Measurements from ENCODE around the gene NUP35. TPM values are rescaled to one million over a fixed set of nuclear protein-coding genes. Genes with fewer than 3 reads are reported as not detected.

Gene NUP35
- total RNA-seq, 3 donors from 2014 or later = 11.5 to 32.8 (median 29.5) TPM

DNA sequence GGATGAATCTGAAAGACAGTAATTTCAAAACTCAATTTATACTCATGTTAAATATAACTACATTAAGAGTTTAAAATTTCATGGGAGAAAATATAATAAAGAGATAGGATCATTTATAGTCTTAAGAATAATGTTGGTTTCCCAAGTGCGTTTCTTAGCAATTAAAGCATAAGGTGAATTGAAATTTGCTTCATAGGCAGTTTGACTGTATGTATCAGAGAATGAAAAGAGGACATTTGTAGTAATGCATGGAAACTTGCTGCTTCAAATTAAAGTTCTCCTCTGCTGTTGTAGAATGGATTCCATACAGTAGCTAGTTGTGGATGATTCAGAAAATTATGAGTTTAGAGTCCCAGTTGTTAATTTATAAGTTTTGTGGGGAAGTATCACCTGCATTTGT, 68.1 kb downstream of the NUP35 start:
- no peaks in the 10 kb centered on the region for H3K27me3 ChIP-seq
- H3K4me3 ChIP-seq = no peak overlapping the region
- no peaks in the 10 kb centered on the region for H3K36me3 ChIP-seq
- H3K4me1 ChIP-seq = no peaks in the 10 kb centered on the region
- TF ChIP-seq, protein P1, sequence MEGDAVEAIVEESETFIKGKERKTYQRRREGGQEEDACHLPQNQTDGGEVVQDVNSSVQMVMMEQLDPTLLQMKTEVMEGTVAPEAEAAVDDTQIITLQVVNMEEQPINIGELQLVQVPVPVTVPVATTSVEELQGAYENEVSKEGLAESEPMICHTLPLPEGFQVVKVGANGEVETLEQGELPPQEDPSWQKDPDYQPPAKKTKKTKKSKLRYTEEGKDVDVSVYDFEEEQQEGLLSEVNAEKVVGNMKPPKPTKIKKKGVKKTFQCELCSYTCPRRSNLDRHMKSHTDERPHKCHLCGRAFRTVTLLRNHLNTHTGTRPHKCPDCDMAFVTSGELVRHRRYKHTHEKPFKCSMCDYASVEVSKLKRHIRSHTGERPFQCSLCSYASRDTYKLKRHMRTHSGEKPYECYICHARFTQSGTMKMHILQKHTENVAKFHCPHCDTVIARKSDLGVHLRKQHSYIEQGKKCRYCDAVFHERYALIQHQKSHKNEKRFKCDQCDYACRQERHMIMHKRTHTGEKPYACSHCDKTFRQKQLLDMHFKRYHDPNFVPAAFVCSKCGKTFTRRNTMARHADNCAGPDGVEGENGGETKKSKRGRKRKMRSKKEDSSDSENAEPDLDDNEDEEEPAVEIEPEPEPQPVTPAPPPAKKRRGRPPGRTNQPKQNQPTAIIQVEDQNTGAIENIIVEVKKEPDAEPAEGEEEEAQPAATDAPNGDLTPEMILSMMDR (IDR thresholded peaks at IDR 0.05) = no peak
- TF ChIP-seq POLR2AphosphoS5 (IDR thresholded peaks at IDR 0.05) = no peak
- TF ChIP-seq POLR2A (IDR thresholded peaks at IDR 0.05) = no peak
- no peaks in the 10 kb centered on the region for H3K9me3 ChIP-seq
- H3K27ac ChIP-seq = no peak overlapping the region
- DNase-seq (ENCODE audit: low spot score in 2 of 2) = no peak
- intact Hi-C loops (cut with DNase I; ENCODE audit: low total_unique reads) = no loop called here

DNA sequence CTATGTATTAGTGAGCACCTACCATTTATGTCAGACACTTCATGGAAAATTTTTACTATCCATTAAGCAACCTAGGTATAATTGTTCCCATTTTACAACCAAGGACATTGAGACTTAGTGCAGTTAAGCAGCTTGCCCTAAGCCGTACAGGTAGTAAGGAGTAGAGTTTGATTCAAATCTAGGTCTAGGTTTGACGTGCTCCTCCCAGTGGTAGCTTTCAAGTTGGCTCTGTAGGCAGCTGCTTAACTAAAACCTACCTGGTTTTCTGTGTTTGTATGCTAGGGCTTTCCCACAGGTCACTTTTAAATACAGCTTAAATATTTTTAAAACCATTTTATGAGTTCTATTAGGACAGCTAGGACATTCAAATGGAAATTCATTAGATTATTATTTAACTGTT, 69.7 kb downstream of the NUP35 start:
- DNase-seq (ENCODE audit: low spot score in 2 of 2) = no peak
- intact Hi-C loops (cut with DNase I; ENCODE audit: low total_unique reads) = no loop called here
- Histone ChIP-seq H3K36me3 (no peaks in the 10 kb centered on the region), H3K4me1 (no peaks in the 10 kb centered on the region), H3K27ac (no peak overlapping the region), H3K9me3 (no peaks in the 10 kb centered on the region), H3K27me3 (no peaks in the 10 kb centered on the region), H3K4me3 (no peak overlapping the region)
- TF ChIP-seq POLR2A (IDR thresholded peaks at IDR 0.05) = no peak
- TF ChIP-seq, protein P1 (IDR thresholded peaks at IDR 0.05) = no peak
- TF ChIP-seq POLR2AphosphoS5 (IDR thresholded peaks at IDR 0.05) = no peak

DNA sequence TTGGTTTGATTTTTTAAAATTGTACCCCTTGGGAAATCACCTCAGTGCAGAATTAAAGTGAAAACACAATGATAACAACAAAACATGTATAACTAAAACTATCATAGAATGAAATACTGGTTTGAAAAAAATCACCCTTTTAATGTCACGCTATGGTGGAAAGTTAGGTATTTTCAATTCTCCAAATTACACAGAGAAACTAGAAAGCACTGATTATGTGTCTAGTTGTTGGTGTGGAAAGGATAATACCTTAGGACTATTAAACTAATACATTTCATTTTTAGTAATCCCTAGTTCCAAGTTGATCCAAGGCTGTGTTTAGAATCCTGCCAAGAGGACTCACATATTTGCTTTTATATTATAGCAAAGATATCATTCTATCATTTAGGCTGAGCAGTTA, 71.2 kb downstream of the NUP35 start:
- DNase-seq (ENCODE audit: low spot score in 2 of 2) = no peak
- no peak overlapping the region for H3K27ac ChIP-seq
- TF ChIP-seq POLR2AphosphoS5 (IDR thresholded peaks at IDR 0.05) (no peak), POLR2A (IDR thresholded peaks at IDR 0.05) (no peak)
- TF ChIP-seq, protein P1 (IDR thresholded peaks at IDR 0.05) = no peak
- H3K27me3 ChIP-seq = no peaks in the 10 kb centered on the region
- H3K9me3 ChIP-seq = no peaks in the 10 kb centered on the region
- intact Hi-C loops (cut with DNase I; ENCODE audit: low total_unique reads) = no loop called here
- H3K4me1 ChIP-seq = no peaks in the 10 kb centered on the region
- H3K36me3 ChIP-seq = no peaks in the 10 kb centered on the region
- H3K4me3 ChIP-seq = no peak overlapping the region

DNA sequence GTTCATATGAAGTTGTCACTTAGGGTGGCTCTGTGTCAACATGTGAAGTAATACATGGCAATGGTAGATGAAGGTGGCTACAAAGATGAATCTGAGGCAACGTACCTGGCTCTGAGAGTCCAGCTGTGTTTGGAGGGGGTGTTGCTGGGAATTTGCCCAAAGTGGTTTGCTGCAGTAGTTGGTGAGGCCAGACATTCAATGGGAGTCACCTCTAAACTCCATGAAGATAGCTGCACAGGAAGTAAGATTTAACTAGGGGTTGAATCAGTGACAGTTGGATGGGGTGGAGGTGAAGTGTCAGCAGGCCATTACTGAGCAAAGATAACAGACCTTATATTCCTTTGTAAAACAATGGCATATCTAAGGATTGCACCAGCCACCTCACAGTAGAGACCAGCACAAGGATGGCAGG, 71.8 kb downstream of the NUP35 start:
- no peak for DNase-seq (ENCODE audit: low spot score in 2 of 2)
- intact Hi-C loops (cut with DNase I; ENCODE audit: low total_unique reads) = no loop called here
- TF ChIP-seq, protein P1 (IDR thresholded peaks at IDR 0.05) = no peak
- TF ChIP-seq POLR2A (IDR thresholded peaks at IDR 0.05) (no peak), POLR2AphosphoS5 (IDR thresholded peaks at IDR 0.05) (no peak)
- Histone ChIP-seq H3K4me1 (no peaks in the 10 kb centered on the region), H3K27me3 (no peaks in the 10 kb centered on the region), H3K9me3 (no peaks in the 10 kb centered on the region), H3K4me3 (no peak overlapping the region), H3K36me3 (no peaks in the 10 kb centered on the region), H3K27ac (no peak overlapping the region)

DNA sequence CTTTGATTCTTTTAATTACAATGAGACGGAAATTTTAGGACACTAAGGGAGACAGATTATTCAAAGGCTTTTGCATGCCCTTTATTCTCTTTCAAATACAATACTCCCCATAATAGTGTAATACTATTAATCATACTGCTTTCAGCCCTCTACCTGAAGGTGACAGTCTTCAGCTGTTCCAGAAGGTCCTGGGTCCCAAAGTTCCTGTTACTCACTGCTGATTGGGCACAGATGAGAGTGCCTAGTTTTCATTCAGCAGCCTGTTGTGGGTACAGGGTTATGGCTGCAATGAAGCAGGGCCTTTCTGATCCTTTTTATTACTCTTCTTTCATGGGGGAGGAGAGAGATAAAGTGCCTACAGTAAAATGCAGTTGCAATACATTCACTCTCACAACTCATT, 80.2 kb downstream of the NUP35 start:
- Histone ChIP-seq H3K9me3 (peaks cover 0 to 4% of the 10 kb centered on the region in 2 donors), H3K36me3 (peaks cover 3% of the 10 kb centered on the region), H3K4me3 (no peak overlapping the region), H3K4me1 (no peaks in the 10 kb centered on the region), H3K27ac (no peak overlapping the region), H3K27me3 (no peaks in the 10 kb centered on the region)
- intact Hi-C loops (cut with DNase I; ENCODE audit: low total_unique reads) = no loop called here
- DNase-seq (ENCODE audit: low spot score in 2 of 2) = no peak
- TF ChIP-seq POLR2A (IDR thresholded peaks at IDR 0.05) (no peak), POLR2AphosphoS5 (IDR thresholded peaks at IDR 0.05) (no peak)
- TF ChIP-seq, protein P1 (IDR thresholded peaks at IDR 0.05) = no peak
